Measurements from ENCODE around the gene GRK1.

Gene GRK1

GRCh38 chr13:113731192-113732175 is 64.5 kb downstream of the GRK1 start:
- DNase-seq: no peak

GRCh38 chr13:113732176-113732960 is 65.3 kb downstream of the GRK1 start:
- no peak for DNase-seq

GRCh38 chr13:113732961-113733950 is 66.2 kb downstream of the GRK1 start:
- DNase-seq: no peak

- no peak for DNase-seq
These were observed 67.2 kb downstream of the GRK1 start for GRCh38 chr13:113734099-113734825.

- no peak for DNase-seq
These were observed 67.8 kb downstream of the GRK1 start for GRCh38 chr13:113734826-113735125.

GRCh38 chr13:113735194-113735593 is 68.2 kb downstream of the GRK1 start:
- DNase-seq: no peak

GRCh38 chr13:113735750-113736149 is 68.7 kb downstream of the GRK1 start:
- no peak for DNase-seq

GRCh38 chr13:113736258-113736731 is 69.3 kb downstream of the GRK1 start:
- no peak for DNase-seq

- DNase-seq: no peak
These were observed 70.8 kb downstream of the GRK1 start for GRCh38 chr13:113737803-113738202.

- DNase-seq: no peak
These were observed 72.7 kb downstream of the GRK1 start for GRCh38 chr13:113739527-113740285.

- DNase-seq: no peak
These were observed 73.2 kb downstream of the GRK1 start for GRCh38 chr13:113740286-113740556.

GRCh38 chr13:113740661-113741060 is 73.6 kb downstream of the GRK1 start:
- DNase-seq: no peak

- no peak for DNase-seq
These were observed 74.2 kb downstream of the GRK1 start for GRCh38 chr13:113741191-113741668.

GRCh38 chr13:113742000-113742441 is 75.0 kb downstream of the GRK1 start:
- no peak for DNase-seq

- DNase-seq: no peak
These were observed 75.6 kb downstream of the GRK1 start for GRCh38 chr13:113742445-113743120.

GRCh38 chr13:113743366-113744195 is 76.6 kb downstream of the GRK1 start:
- DNase-seq: no peak

GRCh38 chr13:113744197-113745000 is 77.4 kb downstream of the GRK1 start:
- DNase-seq: no peak

- DNase-seq: no peak
These were observed 78.0 kb downstream of the GRK1 start for GRCh38 chr13:113745059-113745458.

Measured in effector CD4-positive, alpha-beta T cell (primary cell).